Measurements from ENCODE around the gene EPS8.

- TF ChIP-seq CTCF (IDR thresholded peaks at IDR 0.05) = no peak
- no peak for TF ChIP-seq POLR2A (IDR thresholded peaks at IDR 0.05)
Observed at GRCh38 chr12:15823360-15824128, 34.4 kb upstream of the EPS8 start.

Data from lower leg skin (tissue), 3 donors.